OCI-M2 (cell line): ENCODE results near the gene ENGASE.
"Not testable (repeated sequence)": the region's sequence is repeated elsewhere in the genome, so short reads cannot be mapped to it uniquely, and the experiment has no call there.

ENCODE experiments used
- DNase-seq: peaks from one replicate; lab custom pipeline; 2025; ENCODE audit not compliant: unreplicated experiment; lab: John Stamatoyannopoulos, UW

The ENGASE gene

GRCh38 chr17:79052131-79052530 is 22.5 kb upstream of the ENGASE start:
- no peak for DNase-seq

- no peak for DNase-seq
Observed at GRCh38 chr17:79053251-79053925, 21.2 kb upstream of the ENGASE start.

GRCh38 chr17:79054200-79054960 is 20.2 kb upstream of the ENGASE start:
- no peak for DNase-seq

- DNase-seq: no peak
Observed at GRCh38 chr17:79055197-79055596, 19.4 kb upstream of the ENGASE start.

GRCh38 chr17:79057737-79058385 is 16.8 kb upstream of the ENGASE start:
- DNase-seq: no peak

GRCh38 chr17:79062691-79063090 is 11.9 kb upstream of the ENGASE start:
- no peak for DNase-seq

- no peak for DNase-seq
Observed at GRCh38 chr17:79064026-79064425, 10.6 kb upstream of the ENGASE start.

- DNase-seq: no peak
Observed at GRCh38 chr17:79065105-79065670, 9.4 kb upstream of the ENGASE start.

- DNase-seq: no peak
Observed at GRCh38 chr17:79066963-79067362, 7.7 kb upstream of the ENGASE start.

GRCh38 chr17:79070266-79070880 is 4.3 kb upstream of the ENGASE start:
- no peak for DNase-seq

GRCh38 chr17:79071161-79071740 is 3.4 kb upstream of the ENGASE start:
- no peak for DNase-seq

- no peak for DNase-seq
Observed at GRCh38 chr17:79072544-79072943, 2.1 kb upstream of the ENGASE start.

- no peak for DNase-seq
Observed at GRCh38 chr17:79073016-79073705, 1.5 kb upstream of the ENGASE start.

GRCh38 chr17:79073706-79074088 is 927 bp upstream of the ENGASE start:
- DNase-seq: no peak

- DNase-seq: not testable (repeated sequence)
Observed at GRCh38 chr17:79074121-79074648, 439 bp upstream of the ENGASE start.

GRCh38 chr17:79075446-79075750 is 774 bp downstream of the ENGASE start:
- DNase-seq: no peak

- DNase-seq: no peak
Observed at GRCh38 chr17:79075861-79076406, 1.3 kb downstream of the ENGASE start.

- DNase-seq: no peak
Observed at GRCh38 chr17:79077587-79077986, 3.0 kb downstream of the ENGASE start.

GRCh38 chr17:79078476-79079190 is 4.0 kb downstream of the ENGASE start:
- DNase-seq: no peak
